SK-N-SH (cell line): ENCODE results near the gene CPA4.

Experiments used
- CTCF ChIP-seq: fragments of 200-600 bp; sonication (generic); IDR thresholded peaks from 2 replicates; pipeline ENCODE4 v1.6.1; 2017; ENCODE audit warnings: antibody characterized with exemption, mild to moderate bottlenecking, moderate library complexity
- ELF1 ChIP-seq: IDR thresholded peaks from 2 replicates; pipeline ENCODE4 v1.4.0; 2012
- EZH2phosphoT487 ChIP-seq: fragments of 200-600 bp; sonication (generic); IDR thresholded peaks from 2 replicates; pipeline ENCODE4 v1.6.1; 2017; ENCODE audit warnings: low read depth, mixed run types, mild to moderate bottlenecking, antibody characterized with exemption, moderate library complexity, borderline replicate concordance
- JUND ChIP-seq: IDR thresholded peaks from 2 replicates; pipeline ENCODE4 v1.4.0; 2012
- MAX ChIP-seq: IDR thresholded peaks from 2 replicates; pipeline ENCODE4 v1.4.0; 2012; ENCODE audit warnings: low read depth
- NRF1 ChIP-seq: IDR thresholded peaks from 2 replicates; pipeline ENCODE4 v1.6.1; 2012; ENCODE audit warnings: low read depth, mild to moderate bottlenecking, low read length
- POLR2AphosphoS5 ChIP-seq: IDR thresholded peaks from 2 replicates; pipeline ENCODE4 v1.6.1; 2012; ENCODE audit warnings: low read depth, low read length
- RAD21 ChIP-seq: IDR thresholded peaks from 2 replicates; pipeline ENCODE4 v1.6.1; 2012; ENCODE audit warnings: mild to moderate bottlenecking, low read length
- REST ChIP-seq: IDR thresholded peaks from 2 replicates; pipeline ENCODE4 v1.6.1; 2012; ENCODE audit warnings: mild to moderate bottlenecking, low read depth, low read length, moderate library complexity
- RFX5 ChIP-seq: IDR thresholded peaks from 2 replicates; pipeline ENCODE4 v1.6.1; 2012; ENCODE audit warnings: mild to moderate bottlenecking, improper control_type of control experiment, low read length
- SIN3A ChIP-seq: IDR thresholded peaks from 2 replicates; pipeline ENCODE4 v1.6.1; 2012; ENCODE audit warnings: low read depth, mild to moderate bottlenecking, low read length, moderate library complexity, borderline replicate concordance
- TCF12 ChIP-seq: IDR thresholded peaks from 2 replicates; pipeline ENCODE4 v1.4.0; 2012

- TF ChIP-seq MAX (no peak), CTCF (no peak), REST (no peak), RFX5 (no peak), TCF12 (no peak), NRF1 (no peak), ELF1 (no peak), EZH2phosphoT487 (no peak), POLR2AphosphoS5 (no peak), RAD21 (no peak), JUND (no peak), SIN3A (no peak)
Measured at GRCh38 chr7:130289478-130289877, 3.5 kb upstream of the CPA4 start.
